Esophagus mucosa (tissue), 1 donor: ENCODE data around the gene DLK2. TPM values are rescaled to one million over a fixed set of nuclear protein-coding genes. Genes with fewer than 3 reads are reported as not detected.

Experiments used
- ATAC-seq: fragments of 200-7000 bp; cut with Tn5 transposase; one replicate; pipeline ENCODE4 v1.9.1; 2020
- total RNA-seq: library from RNA; stranded (reverse); gene quantifications from one replicate; pipeline ENCODE4 v1.2.4, GENCODE V29; 2023
- donor health status: DM: yes; HTN: yes; CAD: no.

The DLK2 gene
- total RNA-seq, 1 donor from 2014 or later: 8.9 TPM

GRCh38 chr6:43453831-43454230 is 1.5 kb downstream of the DLK2 start:
- no peak for ATAC-seq

GRCh38 chr6:43452896-43453295 is 2.5 kb downstream of the DLK2 start:
- no peak for ATAC-seq

GRCh38 chr6:43451939-43452338 is 3.4 kb downstream of the DLK2 start:
- no peak for ATAC-seq

- ATAC-seq: no peak
Measured at GRCh38 chr6:43451348-43451747, 4.0 kb downstream of the DLK2 start.

- no peak for ATAC-seq
Measured at GRCh38 chr6:43450699-43451131, 4.6 kb downstream of the DLK2 start.

- no peak for ATAC-seq
Measured at GRCh38 chr6:43448916-43449315, 6.4 kb downstream of the DLK2 start.

- no peak for ATAC-seq
Measured at GRCh38 chr6:43447604-43448003, 7.7 kb downstream of the DLK2 start.

GRCh38 chr6:43445576-43445975 is 9.8 kb downstream of the DLK2 start:
- no peak for ATAC-seq

GRCh38 chr6:43444582-43444981 is 10.8 kb downstream of the DLK2 start:
- ATAC-seq: no peak

- no peak for ATAC-seq
Measured at GRCh38 chr6:43444036-43444435, 11.3 kb downstream of the DLK2 start.

- ATAC-seq: no peak
Measured at GRCh38 chr6:43442935-43443334, 12.4 kb downstream of the DLK2 start.

GRCh38 chr6:43437700-43438099 is 17.6 kb downstream of the DLK2 start:
- ATAC-seq: no peak

- ATAC-seq: peak; percentile 87
Measured at GRCh38 chr6:43436577-43437282, 18.6 kb downstream of the DLK2 start.

- peak; percentile 35 for ATAC-seq
Measured at GRCh38 chr6:43435682-43436437, 19.5 kb downstream of the DLK2 start.

- no peak for ATAC-seq
Measured at GRCh38 chr6:43434943-43435342, 20.4 kb downstream of the DLK2 start.

GRCh38 chr6:43434001-43434840 is 21.1 kb downstream of the DLK2 start:
- no peak for ATAC-seq

- no peak for ATAC-seq
Measured at GRCh38 chr6:43433148-43433547, 22.2 kb downstream of the DLK2 start.

- ATAC-seq: no peak
Measured at GRCh38 chr6:43432009-43432945, 23.1 kb downstream of the DLK2 start.

GRCh38 chr6:43428874-43429273 is 26.5 kb downstream of the DLK2 start:
- no peak for ATAC-seq

GRCh38 chr6:43428112-43428570 is 27.2 kb downstream of the DLK2 start:
- ATAC-seq: no peak

GRCh38 chr6:43427406-43428111 is 27.8 kb downstream of the DLK2 start, which contains the start of gene ABCC10:
TSS of gene ABCC10 (plus strand) at chr6:43427541. CDS start at chr6:43427979, 438 bp downstream.
- peak; percentile 98 for ATAC-seq
